Activated CD4-positive, alpha-beta memory T cell treated with anti-CD3 and anti-CD28 coated beads, Interleukin-2, amount 10 ng/mL, durations not matched to agents 7 days and 5 days (primary cell): ENCODE results near the gene MAD1L1. TPM values are rescaled to one million over a fixed set of nuclear protein-coding genes. Genes with fewer than 3 reads are reported as not detected.

Experiments
- CTCF ChIA-PET: fragments of 350-600 bp; sonication (Branson Sonifier 250); formaldehyde crosslinking; loops from one replicate; lab custom pipeline; 2021; ENCODE audit warnings: antibody characterized with exemption, inconsistent platforms; lab: Charles Lee
- POLR2A ChIA-PET: fragments of 350-600 bp; sonication (Branson Sonifier 250); formaldehyde crosslinking; loops from one replicate; lab custom pipeline; 2021; ENCODE audit warnings: antibody characterized with exemption; lab: Charles Lee
- DNase-seq: peaks from one replicate; pipeline ENCODE4 v3.0.0-alpha.2; 2020
- H3K27ac Mint-ChIP-seq: one replicate; pipeline ENCODE4 v1.8.0; 2021; ENCODE audit warnings: mild to moderate bottlenecking, mixed read lengths
- H3K27me3 Mint-ChIP-seq: one replicate; pipeline ENCODE4 v1.8.0; 2021; ENCODE audit warnings: mixed read lengths
- H3K36me3 Mint-ChIP-seq: one replicate; pipeline ENCODE4 v1.8.0; 2021; ENCODE audit warnings: low read depth, mixed read lengths
- H3K4me1 Mint-ChIP-seq: one replicate; pipeline ENCODE4 v1.8.0; 2021; ENCODE audit warnings: mixed read lengths
- H3K4me3 Mint-ChIP-seq: one replicate; pipeline ENCODE4 v1.8.0; 2021; ENCODE audit warnings: mild to moderate bottlenecking, mixed read lengths
- H3K9me3 Mint-ChIP-seq: one replicate; pipeline ENCODE4 v1.8.0; 2021; ENCODE audit warnings: mixed read lengths
- total RNA-seq, 2 experiments: library from RNA; stranded (reverse); gene quantifications; one replicate each; pipeline ENCODE4 v1.2.3, GENCODE V29; 2021

Gene MAD1L1
- total RNA-seq, 2 experiments from 2014 or later, result 120 to 136 TPM

DNA sequence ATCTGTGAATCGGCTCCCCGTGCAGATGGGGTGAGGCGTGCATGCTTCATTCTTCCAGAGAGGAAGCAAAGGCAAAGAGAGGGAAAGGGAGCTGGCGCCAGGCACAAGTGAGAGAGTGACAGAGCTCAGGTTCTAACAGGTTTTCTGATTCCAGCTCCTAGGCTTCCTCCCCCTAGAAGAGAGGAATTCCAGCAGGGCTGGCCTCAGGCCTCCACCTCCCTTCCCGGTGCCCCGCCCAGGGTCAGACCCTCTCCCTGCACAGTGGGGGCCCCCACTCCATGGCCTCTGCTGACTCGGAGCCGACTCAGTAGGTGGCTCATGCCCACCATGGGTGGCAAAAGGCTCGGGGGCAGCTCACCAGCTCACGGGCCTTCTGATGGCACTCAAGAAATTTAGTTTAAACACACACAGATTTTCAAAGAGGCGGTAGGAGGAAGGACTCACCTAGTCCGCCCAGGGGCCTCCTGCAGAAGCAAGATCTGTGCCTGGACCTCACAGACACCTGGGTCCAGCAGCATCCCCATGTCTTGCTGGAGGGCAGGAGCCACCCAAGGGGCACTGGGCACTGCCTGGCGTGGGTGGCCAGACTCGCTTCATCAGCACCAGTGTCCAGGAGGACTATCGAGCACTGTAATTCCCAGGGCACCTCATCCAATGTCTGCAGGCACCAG is 183.5 kb downstream of the MAD1L1 start:
- Mint-ChIP-seq H3K36me3 (no peaks in the 10 kb centered on the region), H3K27ac (no peak overlapping the region), H3K4me3 (no peak overlapping the region), H3K4me1 (no peaks in the 10 kb centered on the region), H3K9me3 (no peaks in the 10 kb centered on the region), H3K27me3 (no peaks in the 10 kb centered on the region)
- ChIA-PET CTCF (no interaction called here), POLR2A (no interaction called here)
- no peak for DNase-seq

DNA sequence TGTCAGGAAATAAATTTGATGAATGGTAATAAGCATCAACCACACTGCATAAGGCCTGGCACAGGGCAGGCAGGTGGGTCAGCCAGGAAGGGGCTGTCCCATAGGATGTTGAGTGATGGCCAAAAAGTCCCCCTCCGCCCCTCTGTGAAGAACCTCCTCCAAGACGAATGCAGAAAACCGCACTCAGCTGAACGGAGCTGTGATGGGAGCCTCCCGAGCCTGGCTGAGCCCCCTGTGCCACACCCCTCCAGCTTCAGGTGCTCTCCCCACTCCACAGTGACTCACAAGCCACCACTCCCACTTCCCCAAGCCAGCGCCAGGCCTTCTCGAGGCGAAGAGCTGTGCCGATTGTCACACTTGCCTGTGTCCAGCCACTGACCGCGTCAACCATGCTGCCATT is 184.2 kb downstream of the MAD1L1 start:
- ChIA-PET CTCF (no interaction called here), POLR2A (no interaction called here)
- Mint-ChIP-seq H3K4me3 (no peak overlapping the region), H3K27ac (no peak overlapping the region), H3K27me3 (no peaks in the 10 kb centered on the region), H3K4me1 (no peaks in the 10 kb centered on the region), H3K36me3 (no peaks in the 10 kb centered on the region), H3K9me3 (no peaks in the 10 kb centered on the region)
- DNase-seq, result no peak

DNA sequence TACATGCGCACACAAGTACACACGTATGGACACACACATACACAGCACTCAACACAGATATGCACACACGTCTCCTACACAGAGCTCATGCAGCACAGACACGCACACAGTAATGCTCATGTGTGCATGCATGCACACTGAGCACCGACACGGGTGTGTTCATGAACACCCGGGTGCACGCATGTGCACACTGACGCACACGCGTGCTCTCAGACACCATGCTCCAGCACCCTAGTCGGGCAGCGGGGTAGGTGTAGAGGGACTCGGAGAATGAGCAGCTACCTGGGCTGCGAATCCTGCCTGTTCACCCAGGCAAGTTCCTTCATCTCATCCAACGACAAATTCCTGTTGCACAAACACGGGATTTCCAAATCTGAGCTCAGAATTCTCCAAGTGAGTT is 184.7 kb downstream of the MAD1L1 start:
- Mint-ChIP-seq H3K4me1 (no peaks in the 10 kb centered on the region), H3K27me3 (no peaks in the 10 kb centered on the region), H3K4me3 (no peak overlapping the region), H3K36me3 (no peaks in the 10 kb centered on the region), H3K27ac (no peak overlapping the region), H3K9me3 (no peaks in the 10 kb centered on the region)
- ChIA-PET POLR2A (no interaction called here), CTCF (no interaction called here)
- DNase-seq, result no peak

DNA sequence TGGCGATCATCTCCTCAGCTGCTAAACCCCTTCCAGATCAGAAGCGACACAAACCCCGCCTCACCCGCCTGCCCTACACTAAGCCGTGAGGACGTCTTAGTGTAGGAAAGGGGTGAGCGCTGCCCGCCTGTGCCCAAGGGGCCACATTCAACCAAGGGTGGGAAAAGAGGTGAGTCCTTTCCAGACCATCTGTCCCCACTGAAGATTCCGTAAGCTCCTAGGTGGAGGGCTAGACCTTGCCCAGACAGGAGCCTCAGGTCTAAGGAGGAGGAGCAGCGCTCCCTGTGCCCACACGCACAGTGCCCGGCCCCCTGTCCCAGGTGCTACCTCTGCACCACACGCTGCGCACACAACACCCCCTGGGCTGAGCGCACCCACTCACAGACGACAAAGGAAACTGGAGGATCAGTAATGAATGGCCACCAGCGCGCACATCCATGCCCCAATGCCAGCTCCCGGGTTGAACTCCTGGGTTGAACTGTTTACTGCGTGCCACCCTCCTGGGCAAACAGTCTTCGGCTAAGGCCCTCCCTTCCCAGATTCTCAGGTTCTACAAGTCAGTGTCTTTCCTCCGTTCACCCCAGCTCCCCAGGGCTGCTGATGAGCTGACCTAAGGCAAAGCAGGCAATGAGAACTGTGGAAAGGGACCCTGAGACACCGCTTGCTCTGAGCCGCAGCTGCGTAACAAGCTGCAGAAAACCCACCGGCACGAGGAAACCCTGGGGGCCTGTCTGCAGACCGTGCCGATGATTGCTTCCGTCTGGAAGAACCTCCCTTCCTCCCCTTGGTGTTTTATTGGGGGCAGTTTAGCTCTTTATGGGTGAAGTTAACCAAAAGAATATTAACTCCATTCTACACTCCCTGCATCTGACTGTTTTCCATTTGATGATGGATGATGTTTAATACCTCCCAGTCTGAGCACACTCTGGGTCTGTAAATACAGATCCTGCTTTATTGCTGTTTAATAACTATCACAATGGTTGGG is 185.9 kb downstream of the MAD1L1 start:
- no peak for DNase-seq
- Mint-ChIP-seq H3K27ac (no peak overlapping the region), H3K9me3 (no peaks in the 10 kb centered on the region), H3K4me1 (no peaks in the 10 kb centered on the region), H3K27me3 (no peaks in the 10 kb centered on the region), H3K4me3 (no peak overlapping the region), H3K36me3 (peaks cover 3% of the 10 kb centered on the region)
- ChIA-PET CTCF (no interaction called here), POLR2A (no interaction called here)

DNA sequence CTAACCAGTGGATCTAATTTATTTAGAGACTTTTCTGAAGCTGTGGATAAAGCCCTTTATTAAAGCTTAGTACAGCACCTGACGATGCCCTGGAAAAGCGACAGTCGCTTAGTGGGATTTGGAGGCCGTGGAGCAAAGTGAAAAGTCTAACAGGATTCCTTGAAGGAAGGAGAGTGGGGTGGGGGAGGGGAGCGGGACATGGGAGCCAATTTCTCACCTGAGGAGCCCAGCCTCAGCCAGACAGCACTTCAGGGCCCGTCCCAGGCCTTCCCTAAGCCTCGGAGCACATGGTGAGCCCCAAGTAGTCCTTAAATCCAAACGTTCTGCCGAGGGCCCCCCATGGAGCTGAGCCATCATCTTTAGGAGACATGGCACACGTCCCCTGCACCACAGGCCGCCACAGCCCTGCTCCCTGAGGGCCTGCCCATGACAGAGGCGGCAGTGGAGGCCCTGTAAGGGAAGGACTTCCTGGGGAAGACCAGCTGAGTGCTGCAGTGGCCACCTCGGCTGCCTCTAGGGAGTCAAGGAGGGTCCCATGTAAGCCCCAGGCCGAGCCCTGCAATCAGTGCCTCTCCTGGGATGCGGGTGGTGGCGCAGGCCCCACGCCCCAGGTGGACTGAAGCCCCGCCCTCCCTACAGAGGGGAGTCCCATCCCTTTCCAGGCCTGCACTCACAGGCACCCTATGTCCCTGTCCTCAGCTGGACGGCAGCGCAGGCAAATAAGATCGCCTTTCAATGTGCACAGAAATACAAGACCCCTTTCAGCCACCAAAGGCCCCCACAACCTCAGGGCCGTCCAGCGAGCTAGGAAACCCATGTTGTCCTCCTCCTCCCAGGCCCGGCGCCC is 187.0 kb downstream of the MAD1L1 start:
- H3K4me3 Mint-ChIP-seq, result no peak overlapping the region
- peaks cover 4% of the 10 kb centered on the region for H3K36me3 Mint-ChIP-seq
- ChIA-PET CTCF (no interaction called here), POLR2A (no interaction called here)
- H3K9me3 Mint-ChIP-seq, result no peaks in the 10 kb centered on the region
- no peak for DNase-seq
- no peaks in the 10 kb centered on the region for H3K27me3 Mint-ChIP-seq
- no peaks in the 10 kb centered on the region for H3K4me1 Mint-ChIP-seq
- H3K27ac Mint-ChIP-seq, result no peak overlapping the region

DNA sequence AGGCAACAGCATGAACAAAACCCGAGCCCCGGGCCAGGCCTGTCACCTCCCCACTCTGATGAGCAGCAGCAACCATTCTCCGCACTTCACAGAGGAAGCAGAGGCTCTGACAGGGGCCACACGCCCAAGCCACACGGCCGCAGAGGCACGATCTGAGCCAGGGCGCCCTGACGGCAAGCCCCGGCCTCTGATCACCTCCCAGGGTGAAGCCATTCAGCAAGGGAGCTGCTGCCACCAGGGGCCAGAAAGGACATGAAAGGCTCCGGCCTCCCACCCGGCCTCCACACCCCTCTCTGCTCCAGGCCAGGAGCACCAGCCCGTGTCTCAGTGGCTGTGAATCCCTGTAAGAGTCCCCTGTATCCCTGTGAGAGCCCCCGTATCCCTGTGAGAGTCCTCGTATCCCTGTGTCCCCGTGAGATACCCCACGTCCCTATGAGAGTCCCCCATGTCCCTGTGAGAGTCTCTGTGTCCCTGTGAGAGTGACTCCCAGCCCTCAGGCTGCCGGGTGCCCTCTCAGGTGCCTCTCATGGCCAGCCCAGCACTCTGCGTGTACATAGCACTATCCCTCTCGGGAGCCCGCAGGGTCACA is 187.8 kb downstream of the MAD1L1 start:
- Mint-ChIP-seq H3K27me3 (no peaks in the 10 kb centered on the region), H3K36me3 (peaks cover 4% of the 10 kb centered on the region), H3K4me1 (peaks cover 4% of the 10 kb centered on the region), H3K4me3 (no peak overlapping the region), H3K9me3 (no peaks in the 10 kb centered on the region), H3K27ac (no peak overlapping the region)
- no peak for DNase-seq
- CTCF ChIA-PET, result no interaction called here
- POLR2A ChIA-PET, result no interaction called here

DNA sequence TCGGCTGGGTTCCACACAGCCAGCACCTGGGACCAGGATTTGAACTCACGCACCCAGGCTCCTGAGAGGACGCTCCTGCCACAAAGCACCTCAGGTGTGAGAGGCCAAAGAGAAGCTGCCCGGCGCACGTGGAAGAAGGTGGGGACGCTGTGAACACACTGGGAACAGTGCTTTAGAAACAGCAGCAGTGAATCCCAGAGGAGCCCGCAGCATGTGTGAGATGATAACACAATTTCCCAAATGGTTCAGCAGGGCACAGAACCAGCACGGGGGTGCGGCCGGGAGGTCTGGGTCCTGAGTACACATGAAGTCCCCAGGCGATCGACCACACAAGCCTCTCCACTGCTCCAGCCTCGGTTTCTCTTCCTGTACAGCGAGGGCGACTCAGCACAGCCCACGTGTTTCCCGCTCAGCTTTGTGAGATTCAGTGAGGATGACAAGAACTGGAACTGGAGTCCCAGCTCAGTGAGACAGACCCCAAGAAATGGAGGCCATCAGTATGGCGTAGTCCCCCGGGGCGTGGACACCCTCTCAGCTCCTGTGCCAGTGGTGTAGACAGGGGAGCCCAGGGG is 188.3 kb downstream of the MAD1L1 start:
- H3K36me3 Mint-ChIP-seq, result peaks cover 4% of the 10 kb centered on the region
- no peaks in the 10 kb centered on the region for H3K9me3 Mint-ChIP-seq
- H3K27me3 Mint-ChIP-seq, result no peaks in the 10 kb centered on the region
- no peak overlapping the region for H3K4me3 Mint-ChIP-seq
- H3K4me1 Mint-ChIP-seq, result peaks cover 10% of the 10 kb centered on the region
- POLR2A ChIA-PET, result no interaction called here
- H3K27ac Mint-ChIP-seq, result no peak overlapping the region
- CTCF ChIA-PET, result no interaction called here
- DNase-seq, result no peak

DNA sequence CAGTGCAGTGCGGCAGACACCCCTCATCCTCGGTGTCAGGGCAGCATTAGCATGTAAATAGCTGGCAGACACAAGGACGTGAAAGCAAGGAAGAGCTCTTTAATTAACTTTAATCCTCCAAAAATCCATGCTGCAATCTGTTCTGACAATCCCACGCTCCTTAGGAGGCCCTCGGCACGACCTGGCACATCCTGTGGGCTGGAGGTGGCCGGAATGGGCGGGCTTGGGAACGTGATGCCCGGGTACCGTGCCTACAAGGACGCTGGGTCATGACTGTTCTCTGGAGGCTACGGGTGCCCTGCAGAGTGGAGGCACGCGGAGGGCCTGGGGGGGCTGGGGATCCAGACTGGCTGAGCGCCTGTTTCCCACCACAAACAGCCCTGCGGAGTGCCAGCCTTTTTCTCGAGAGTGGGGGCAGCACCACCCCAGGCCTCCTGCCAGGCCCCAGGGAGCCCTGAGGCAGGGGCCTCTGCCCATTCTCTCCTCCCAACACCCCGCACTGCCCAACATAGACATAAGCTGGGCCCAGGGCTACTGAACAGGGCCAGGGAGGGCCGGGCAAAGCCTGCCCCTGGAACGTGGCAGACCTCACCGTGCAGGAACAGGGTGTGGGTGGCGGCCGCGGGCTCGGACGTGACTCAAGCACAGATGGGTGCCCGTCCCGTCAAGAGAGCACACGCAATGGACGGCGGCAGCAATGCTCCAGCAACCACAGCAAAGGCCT is 189.3 kb downstream of the MAD1L1 start:
- Mint-ChIP-seq H3K27ac (no peak overlapping the region), H3K4me3 (no peak overlapping the region), H3K36me3 (peaks cover 4% of the 10 kb centered on the region), H3K27me3 (no peaks in the 10 kb centered on the region), H3K9me3 (no peaks in the 10 kb centered on the region), H3K4me1 (peaks cover 19% of the 10 kb centered on the region)
- ChIA-PET CTCF (no interaction called here), POLR2A (no interaction called here)
- DNase-seq, result no peak

DNA sequence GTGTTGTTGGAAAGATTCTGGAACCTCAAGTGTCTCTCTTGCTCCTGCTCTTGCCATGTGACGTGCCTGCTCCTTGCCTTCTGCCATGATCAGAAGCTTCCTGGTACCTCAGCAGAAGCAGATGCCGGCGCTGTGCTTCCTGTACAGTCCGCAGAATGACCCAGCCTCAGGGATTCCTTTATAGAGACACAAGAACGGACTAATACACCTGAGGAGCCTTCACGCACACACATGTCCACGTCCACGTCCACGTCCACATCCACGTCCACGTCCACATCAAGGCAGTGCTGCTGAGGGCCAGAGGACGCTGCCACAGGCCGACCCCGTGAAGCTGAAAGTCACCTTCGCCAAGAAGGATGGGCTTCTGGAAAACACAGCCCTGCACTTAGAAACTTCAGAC is 190.1 kb downstream of the MAD1L1 start:
- Mint-ChIP-seq H3K27ac (no peak overlapping the region), H3K36me3 (peaks cover 4% of the 10 kb centered on the region), H3K4me3 (no peak overlapping the region), H3K9me3 (no peaks in the 10 kb centered on the region), H3K27me3 (no peaks in the 10 kb centered on the region), H3K4me1 (peaks cover 25% of the 10 kb centered on the region)
- POLR2A ChIA-PET, result no interaction called here
- CTCF ChIA-PET, result no interaction called here
- no peak for DNase-seq

DNA sequence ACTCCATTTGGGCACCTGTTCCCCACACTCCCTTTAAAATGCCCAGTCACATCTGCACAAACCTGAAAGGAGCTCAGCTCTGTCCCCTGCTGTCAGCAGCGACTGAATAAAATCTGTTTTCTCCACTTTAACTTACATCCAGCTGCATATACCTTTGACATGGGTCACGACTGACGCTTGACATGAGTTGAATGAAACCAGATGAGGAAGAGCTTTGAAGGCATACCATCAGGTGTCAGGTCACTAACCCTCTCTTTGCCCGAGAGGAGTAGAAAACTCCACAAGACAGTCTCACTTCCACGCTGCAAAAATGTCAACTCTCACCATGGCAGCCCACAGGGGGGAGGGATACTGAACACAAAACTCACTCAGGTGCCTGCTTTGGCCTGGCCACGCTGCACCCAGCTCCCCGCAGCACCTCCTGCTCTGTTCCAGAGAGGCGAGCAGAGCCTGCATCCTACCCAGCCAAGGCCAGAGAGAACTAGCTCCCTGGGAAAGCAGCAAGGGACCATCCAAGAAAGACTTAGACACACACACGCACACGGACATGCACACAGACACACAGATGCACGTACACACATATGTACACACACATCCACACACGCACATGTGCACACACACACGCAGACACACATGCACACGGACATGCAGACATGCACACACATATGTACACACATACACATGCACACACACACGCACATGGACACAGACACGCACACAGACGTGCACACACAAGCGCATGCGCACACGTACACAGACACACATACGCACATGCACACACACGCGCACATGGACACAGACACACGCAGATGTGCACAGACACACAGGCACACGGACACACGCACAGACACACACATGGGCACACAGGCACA is 191.0 kb downstream of the MAD1L1 start:
- DNase-seq, result no peak
- Mint-ChIP-seq H3K4me3 (no peak overlapping the region), H3K36me3 (peaks cover 4% of the 10 kb centered on the region), H3K27me3 (no peaks in the 10 kb centered on the region), H3K27ac (no peak overlapping the region), H3K4me1 (peaks cover 30% of the 10 kb centered on the region), H3K9me3 (no peaks in the 10 kb centered on the region)
- ChIA-PET CTCF (no interaction called here), POLR2A (interaction anchor here (1.3 kb wide), 1 partner anchor 9 kb away, joined by 3 read pairs; no protein-coding TSS in a partner anchor)

DNA sequence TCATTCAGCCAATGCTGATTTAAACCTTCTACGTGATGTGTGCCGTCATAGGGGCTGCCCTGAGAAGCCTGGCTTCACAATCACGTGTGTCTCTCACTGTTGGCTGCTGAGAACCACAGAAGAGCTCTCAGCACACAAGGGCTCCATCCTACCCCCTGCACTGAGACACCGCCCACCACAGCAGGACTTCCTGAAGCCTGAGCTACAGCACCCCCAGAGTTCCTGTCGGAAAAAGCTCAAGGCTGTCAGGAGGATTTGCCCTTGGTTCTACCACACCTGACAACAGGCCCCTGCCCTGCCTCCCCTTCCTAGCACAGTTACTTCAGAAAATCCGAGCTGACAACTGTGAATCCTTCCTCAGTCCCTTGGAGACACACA is 191.9 kb downstream of the MAD1L1 start:
- no peak overlapping the region for H3K27ac Mint-ChIP-seq

More for the DNA sequence above, 191.9 kb downstream of the MAD1L1 start:
- Mint-ChIP-seq H3K27me3 (no peaks in the 10 kb centered on the region), H3K36me3 (peaks cover 4% of the 10 kb centered on the region), H3K4me3 (no peak overlapping the region), H3K9me3 (no peaks in the 10 kb centered on the region), H3K4me1 (peaks cover 30% of the 10 kb centered on the region)
- no peak for DNase-seq
- ChIA-PET CTCF (no interaction called here), POLR2A (interaction anchor here (1.3 kb wide), 1 partner anchor 10 kb away, joined by 3 read pairs; no protein-coding TSS in a partner anchor)
